HT-29 (cell line): ENCODE results near the gene POTEF. TPM values are rescaled to one million over a fixed set of nuclear protein-coding genes. Genes with fewer than 3 reads are reported as not detected.
"Not testable (repeated sequence)": the region's sequence is repeated elsewhere in the genome, so short reads cannot be mapped to it uniquely, and the experiment has no call there.

Source experiments
- DNase-seq: peaks from one replicate; pipeline ENCODE4 v3.0.0-alpha.2; 2015; ENCODE audit warnings: low spot score
- total RNA-seq: library from RNA; depleted of rRNA; stranded (reverse); fragments of >200 nt; shearing (Covaris generic); gene quantifications from 2 replicates; pipeline ENCODE4 v1.2.3, GENCODE V29; 2014; rRNA removed

POTEF gene
- 0.60 and 0.61 TPM in 2 replicates for total RNA-seq

- DNase-seq, result not testable (repeated sequence)
Observed at GRCh38 chr2:130129120-130129829, at the start of gene POTEF. POTEF (minus strand) TSS chr2:130129222; CDS start chr2:130120515, 8,707 bp downstream.

- DNase-seq, result not testable (repeated sequence)
Observed at GRCh38 chr2:130174866-130175265, 45.8 kb upstream of the POTEF start.

- DNase-seq, result no peak
Observed at GRCh38 chr2:130169896-130170295, 40.9 kb upstream of the POTEF start.

- not testable (repeated sequence) for DNase-seq
Observed at GRCh38 chr2:130169163-130169562, 40.1 kb upstream of the POTEF start.

GRCh38 chr2:130166611-130167010 is 37.6 kb upstream of the POTEF start:
- not testable (repeated sequence) for DNase-seq

GRCh38 chr2:130165293-130166016 is 36.4 kb upstream of the POTEF start:
- no peak for DNase-seq

- no peak for DNase-seq
Observed at GRCh38 chr2:130162968-130163367, 33.9 kb upstream of the POTEF start.

- not testable (repeated sequence) for DNase-seq
Observed at GRCh38 chr2:130162486-130162885, 33.5 kb upstream of the POTEF start.

GRCh38 chr2:130160838-130161705 is 32.0 kb upstream of the POTEF start:
- DNase-seq, result not testable (repeated sequence)

GRCh38 chr2:130160131-130160530 is 31.1 kb upstream of the POTEF start:
- DNase-seq, result no peak

GRCh38 chr2:130159376-130159775 is 30.4 kb upstream of the POTEF start:
- DNase-seq, result not testable (repeated sequence)

GRCh38 chr2:130158631-130159030 is 29.6 kb upstream of the POTEF start:
- no peak for DNase-seq

- not testable (repeated sequence) for DNase-seq
Observed at GRCh38 chr2:130157825-130158514, 28.9 kb upstream of the POTEF start.

- not testable (repeated sequence) for DNase-seq
Observed at GRCh38 chr2:130157354-130157753, 28.3 kb upstream of the POTEF start.

- no peak for DNase-seq
Observed at GRCh38 chr2:130156624-130157004, 27.6 kb upstream of the POTEF start.

- peak; percentile 78 for DNase-seq
Observed at GRCh38 chr2:130155956-130156623, 27.1 kb upstream of the POTEF start.

- DNase-seq, result no peak
Observed at GRCh38 chr2:130154773-130155765, 26.0 kb upstream of the POTEF start.

GRCh38 chr2:130154423-130154770 is 25.4 kb upstream of the POTEF start:
- DNase-seq, result not testable (repeated sequence)

GRCh38 chr2:130153721-130154422 is 24.9 kb upstream of the POTEF start:
- DNase-seq, result not testable (repeated sequence)
